ENCODE measurements around the gene DEFB112. TPM values are rescaled to one million over a fixed set of nuclear protein-coding genes. Genes with fewer than 3 reads are reported as not detected.

DEFB112 gene, protein sequence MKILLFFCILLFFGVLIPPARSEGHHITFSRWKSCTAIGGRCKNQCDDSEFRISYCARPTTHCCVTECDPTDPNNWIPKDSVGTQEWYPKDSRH
- polyA plus RNA-seq: not detected

GRCh38 chr6:50049829-50050228, at the start of gene DEFB112:
Gene DEFB112, minus strand, starts transcription at chr6:50049929. Its CDS starts 60 bp downstream, at chr6:50049869.
- 66 to 79% methylated on average over 1 of the region's 1 CpG for WGBS, 2 donors

GRCh38 chr6:50098641-50098993, 48.9 kb upstream of the DEFB112 start:
- Histone ChIP-seq H3K9me3 (ENCODE audit: control insufficient read depth in 2 of 2, insufficient read depth in 1 of 2, low read depth in 1 of 2, low read length in 1 of 2) (no peaks in the 10 kb centered on the region), H3K27ac (ENCODE audit: low read depth in 2 of 2, low read length in 1 of 2) (no peak overlapping the region), H3K4me3 (ENCODE audit: low read depth in 1 of 2, low read length in 2 of 2) (no peak overlapping the region), H3K4me1 (ENCODE audit: control insufficient read depth in 2 of 2, insufficient read depth in 2 of 2, low read length in 1 of 2) (no peaks in the 10 kb centered on the region), H3K36me3 (ENCODE audit: control insufficient read depth in 2 of 2, insufficient read depth in 2 of 2, low read length in 1 of 2) (no peaks in the 10 kb centered on the region), H3K27me3 (ENCODE audit: control insufficient read depth in 1 of 2, insufficient read depth in 2 of 2, low read length in 2 of 2) (no peaks in the 10 kb centered on the region)
- 45 to 48% methylated on average over 2 of the region's 2 CpGs for WGBS, 2 donors

More at GRCh38 chr6:50049829-50050228, at the start of gene DEFB112:
- H3K27me3 ChIP-seq (ENCODE audit: control insufficient read depth in 1 of 2, insufficient read depth in 2 of 2, low read length in 2 of 2): no peaks in the 10 kb centered on the region
- H3K36me3 ChIP-seq (ENCODE audit: control insufficient read depth in 2 of 2, insufficient read depth in 2 of 2, low read length in 1 of 2): no peaks in the 10 kb centered on the region
- H3K9me3 ChIP-seq (ENCODE audit: control insufficient read depth in 2 of 2, insufficient read depth in 1 of 2, low read depth in 1 of 2, low read length in 1 of 2): no peaks in the 10 kb centered on the region
- no peak within 1 kb of the TSS for H3K4me3 ChIP-seq (ENCODE audit: low read depth in 1 of 2, low read length in 2 of 2)
- H3K27ac ChIP-seq (ENCODE audit: low read depth in 2 of 2, low read length in 1 of 2): no peak within 1 kb of the TSS
- H3K4me1 ChIP-seq (ENCODE audit: control insufficient read depth in 2 of 2, insufficient read depth in 2 of 2, low read length in 1 of 2): no peaks in the 10 kb centered on the region

GRCh38 chr6:50097966-50098640, 48.4 kb upstream of the DEFB112 start:
- 75 to 77% methylated on average over 7 of the region's 7 CpGs for WGBS, 2 donors
- no peaks in the 10 kb centered on the region for H3K9me3 ChIP-seq (ENCODE audit: control insufficient read depth in 2 of 2, insufficient read depth in 1 of 2, low read depth in 1 of 2, low read length in 1 of 2)

GRCh38 chr6:50096296-50096695, 46.6 kb upstream of the DEFB112 start:
- H3K4me1 ChIP-seq (ENCODE audit: control insufficient read depth in 2 of 2, insufficient read depth in 2 of 2, low read length in 1 of 2): no peaks in the 10 kb centered on the region
- no peaks in the 10 kb centered on the region for H3K9me3 ChIP-seq (ENCODE audit: control insufficient read depth in 2 of 2, insufficient read depth in 1 of 2, low read depth in 1 of 2, low read length in 1 of 2)

More at GRCh38 chr6:50097966-50098640, 48.4 kb upstream of the DEFB112 start:
- Histone ChIP-seq H3K27ac (ENCODE audit: low read depth in 2 of 2, low read length in 1 of 2) (no peak overlapping the region), H3K4me3 (ENCODE audit: low read depth in 1 of 2, low read length in 2 of 2) (no peak overlapping the region), H3K36me3 (ENCODE audit: control insufficient read depth in 2 of 2, insufficient read depth in 2 of 2, low read length in 1 of 2) (no peaks in the 10 kb centered on the region), H3K4me1 (ENCODE audit: control insufficient read depth in 2 of 2, insufficient read depth in 2 of 2, low read length in 1 of 2) (no peaks in the 10 kb centered on the region), H3K27me3 (ENCODE audit: control insufficient read depth in 1 of 2, insufficient read depth in 2 of 2, low read length in 2 of 2) (no peaks in the 10 kb centered on the region)

GRCh38 chr6:50093938-50094272, 44.2 kb upstream of the DEFB112 start:
- Histone ChIP-seq H3K9me3 (ENCODE audit: control insufficient read depth in 2 of 2, insufficient read depth in 1 of 2, low read depth in 1 of 2, low read length in 1 of 2) (no peaks in the 10 kb centered on the region), H3K27me3 (ENCODE audit: control insufficient read depth in 1 of 2, insufficient read depth in 2 of 2, low read length in 2 of 2) (no peaks in the 10 kb centered on the region), H3K4me3 (ENCODE audit: low read depth in 1 of 2, low read length in 2 of 2) (no peak overlapping the region), H3K36me3 (ENCODE audit: control insufficient read depth in 2 of 2, insufficient read depth in 2 of 2, low read length in 1 of 2) (no peaks in the 10 kb centered on the region), H3K27ac (ENCODE audit: low read depth in 2 of 2, low read length in 1 of 2) (no peak overlapping the region), H3K4me1 (ENCODE audit: control insufficient read depth in 2 of 2, insufficient read depth in 2 of 2, low read length in 1 of 2) (no peaks in the 10 kb centered on the region)
- 50 to 57% methylated on average over 1 of the region's 1 CpG for WGBS, 2 donors

More at GRCh38 chr6:50096296-50096695, 46.6 kb upstream of the DEFB112 start:
- no peak overlapping the region for H3K4me3 ChIP-seq (ENCODE audit: low read depth in 1 of 2, low read length in 2 of 2)
- H3K27ac ChIP-seq (ENCODE audit: low read depth in 2 of 2, low read length in 1 of 2): no peak overlapping the region
- no peaks in the 10 kb centered on the region for H3K27me3 ChIP-seq (ENCODE audit: control insufficient read depth in 1 of 2, insufficient read depth in 2 of 2, low read length in 2 of 2)
- H3K36me3 ChIP-seq (ENCODE audit: control insufficient read depth in 2 of 2, insufficient read depth in 2 of 2, low read length in 1 of 2): no peaks in the 10 kb centered on the region

- no peaks in the 10 kb centered on the region for H3K4me1 ChIP-seq (ENCODE audit: control insufficient read depth in 2 of 2, insufficient read depth in 2 of 2, low read length in 1 of 2)
- H3K9me3 ChIP-seq (ENCODE audit: control insufficient read depth in 2 of 2, insufficient read depth in 1 of 2, low read depth in 1 of 2, low read length in 1 of 2): no peaks in the 10 kb centered on the region
- no peak overlapping the region for H3K27ac ChIP-seq (ENCODE audit: low read depth in 2 of 2, low read length in 1 of 2)
- no peak overlapping the region for H3K4me3 ChIP-seq (ENCODE audit: low read depth in 1 of 2, low read length in 2 of 2)
- H3K27me3 ChIP-seq (ENCODE audit: control insufficient read depth in 1 of 2, insufficient read depth in 2 of 2, low read length in 2 of 2): no peaks in the 10 kb centered on the region
- WGBS, 2 donors: 45 to 53% methylated on average over 7 of the region's 7 CpGs
- no peaks in the 10 kb centered on the region for H3K36me3 ChIP-seq (ENCODE audit: control insufficient read depth in 2 of 2, insufficient read depth in 2 of 2, low read length in 1 of 2)
Observed at GRCh38 chr6:50093116-50093937, 43.6 kb upstream of the DEFB112 start.

DNA sequence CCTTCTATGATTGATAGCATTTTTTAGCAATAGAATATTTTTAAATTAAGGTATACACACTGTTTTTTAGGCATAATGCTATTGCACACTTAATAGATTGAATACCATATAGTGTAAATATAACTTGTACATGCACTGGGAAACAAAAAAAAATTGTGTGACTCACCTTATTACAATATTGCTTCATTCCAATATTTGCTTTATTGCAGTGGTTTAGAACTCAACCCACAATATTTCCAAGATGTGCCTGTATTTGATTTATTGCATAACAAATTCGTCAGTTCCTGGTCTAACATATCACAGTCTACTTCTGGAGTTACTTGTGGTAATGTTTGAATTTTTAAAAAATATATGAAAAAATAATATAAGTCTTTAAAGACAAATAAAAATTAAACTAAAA, 41.9 kb upstream of the DEFB112 start:
- Histone ChIP-seq H3K9me3 (ENCODE audit: control insufficient read depth in 2 of 2, insufficient read depth in 1 of 2, low read depth in 1 of 2, low read length in 1 of 2) (no peaks in the 10 kb centered on the region), H3K27me3 (ENCODE audit: control insufficient read depth in 1 of 2, insufficient read depth in 2 of 2, low read length in 2 of 2) (no peaks in the 10 kb centered on the region), H3K4me3 (ENCODE audit: low read depth in 1 of 2, low read length in 2 of 2) (no peak overlapping the region), H3K36me3 (ENCODE audit: control insufficient read depth in 2 of 2, insufficient read depth in 2 of 2, low read length in 1 of 2) (no peaks in the 10 kb centered on the region), H3K4me1 (ENCODE audit: control insufficient read depth in 2 of 2, insufficient read depth in 2 of 2, low read length in 1 of 2) (no peaks in the 10 kb centered on the region), H3K27ac (ENCODE audit: low read depth in 2 of 2, low read length in 1 of 2) (no peak overlapping the region)
- WGBS, 2 donors: 21 to 35% methylated on average over 1 of the region's 1 CpG

DNA sequence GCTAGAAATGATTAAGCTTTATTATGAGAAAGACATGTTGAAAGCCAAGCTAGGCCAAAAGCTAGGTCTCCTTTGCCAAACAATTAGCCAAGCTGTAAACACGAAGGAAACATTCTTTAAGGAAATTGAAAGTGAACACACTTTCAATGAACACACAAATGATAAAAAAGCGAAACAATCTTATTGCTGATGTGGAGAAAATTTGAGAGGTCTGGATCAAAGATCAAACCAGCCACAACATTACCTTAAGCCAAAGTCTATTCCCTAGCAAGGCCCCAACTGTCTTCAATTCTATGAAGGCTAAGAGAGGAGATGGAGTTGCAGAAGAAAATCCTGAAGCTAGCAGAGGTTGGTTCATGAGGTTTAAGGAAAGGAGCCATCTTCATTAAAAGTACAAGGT, 40.2 kb upstream of the DEFB112 start:
- no peaks in the 10 kb centered on the region for H3K27me3 ChIP-seq (ENCODE audit: control insufficient read depth in 1 of 2, insufficient read depth in 2 of 2, low read length in 2 of 2)
- no peak overlapping the region for H3K27ac ChIP-seq (ENCODE audit: low read depth in 2 of 2, low read length in 1 of 2)
- H3K36me3 ChIP-seq (ENCODE audit: control insufficient read depth in 2 of 2, insufficient read depth in 2 of 2, low read length in 1 of 2): no peaks in the 10 kb centered on the region
- no peaks in the 10 kb centered on the region for H3K4me1 ChIP-seq (ENCODE audit: control insufficient read depth in 2 of 2, insufficient read depth in 2 of 2, low read length in 1 of 2)
- H3K4me3 ChIP-seq (ENCODE audit: low read depth in 1 of 2, low read length in 2 of 2): no peak overlapping the region
- no peaks in the 10 kb centered on the region for H3K9me3 ChIP-seq (ENCODE audit: control insufficient read depth in 2 of 2, insufficient read depth in 1 of 2, low read depth in 1 of 2, low read length in 1 of 2)
- 72 to 74% methylated on average over 2 of the region's 2 CpGs for WGBS, 2 donors

- H3K9me3 ChIP-seq (ENCODE audit: control insufficient read depth in 2 of 2, insufficient read depth in 1 of 2, low read depth in 1 of 2, low read length in 1 of 2): no peaks in the 10 kb centered on the region
- H3K27ac ChIP-seq (ENCODE audit: low read depth in 2 of 2, low read length in 1 of 2): no peak overlapping the region
- H3K4me1 ChIP-seq (ENCODE audit: control insufficient read depth in 2 of 2, insufficient read depth in 2 of 2, low read length in 1 of 2): no peaks in the 10 kb centered on the region
- no peaks in the 10 kb centered on the region for H3K27me3 ChIP-seq (ENCODE audit: control insufficient read depth in 1 of 2, insufficient read depth in 2 of 2, low read length in 2 of 2)
- H3K4me3 ChIP-seq (ENCODE audit: low read depth in 1 of 2, low read length in 2 of 2): no peak overlapping the region
- 46 to 48% methylated on average over 2 of the region's 2 CpGs for WGBS, 2 donors
- no peaks in the 10 kb centered on the region for H3K36me3 ChIP-seq (ENCODE audit: control insufficient read depth in 2 of 2, insufficient read depth in 2 of 2, low read length in 1 of 2)
Observed at GRCh38 chr6:50087231-50087954, 37.7 kb upstream of the DEFB112 start.

Measured in esophagus (tissue), 2 donors.